Measurements from ENCODE around the gene POLE4. TPM values are rescaled to one million over a fixed set of nuclear protein-coding genes. Genes with fewer than 3 reads are reported as not detected.

The POLE4 gene
- total RNA-seq, 1 experiment from 2014 or later, result 34.6 TPM

DNA sequence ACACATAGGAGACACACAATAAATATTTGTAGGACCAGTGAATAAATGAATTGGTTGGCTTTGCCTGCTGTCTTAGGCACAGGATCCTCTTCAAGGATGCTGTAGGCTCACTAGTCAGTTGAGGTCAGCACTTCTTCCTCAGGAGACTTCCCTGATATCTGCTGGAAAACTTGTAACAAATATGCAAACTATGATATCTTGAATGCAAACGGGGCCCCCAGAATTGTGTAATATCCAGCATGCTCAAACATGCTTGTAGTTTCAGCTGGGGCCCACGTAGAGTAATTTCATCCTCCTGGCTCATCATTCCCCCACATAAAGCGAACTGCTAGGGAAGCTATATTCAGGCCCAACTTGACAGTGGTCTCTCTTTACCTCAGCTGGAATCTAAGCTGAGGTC lies 43.6 kb downstream of the POLE4 start:
- intact Hi-C loops (cut with micrococcal nuclease; ENCODE audit: unreplicated experiment), result no loop called here
- Mint-ChIP-seq H3K4me3 (ENCODE audit: low read depth, unreplicated experiment) (no peak overlapping the region), H3K9me3 (ENCODE audit: low read depth, unreplicated experiment) (no peaks in the 10 kb centered on the region), H3K36me3 (ENCODE audit: insufficient read depth, unreplicated experiment) (no peaks in the 10 kb centered on the region), H3K27ac (ENCODE audit: unreplicated experiment) (no peak overlapping the region), H3K27me3 (ENCODE audit: unreplicated experiment) (no peaks in the 10 kb centered on the region), H3K4me1 (ENCODE audit: low read depth, unreplicated experiment) (no peaks in the 10 kb centered on the region)
- CTCF ChIA-PET, result no interaction called here
- no TSS peak for BruUV-seq (replicated peaks)
- DNase-seq, result no peak
- TF ChIP-seq, protein P1, sequence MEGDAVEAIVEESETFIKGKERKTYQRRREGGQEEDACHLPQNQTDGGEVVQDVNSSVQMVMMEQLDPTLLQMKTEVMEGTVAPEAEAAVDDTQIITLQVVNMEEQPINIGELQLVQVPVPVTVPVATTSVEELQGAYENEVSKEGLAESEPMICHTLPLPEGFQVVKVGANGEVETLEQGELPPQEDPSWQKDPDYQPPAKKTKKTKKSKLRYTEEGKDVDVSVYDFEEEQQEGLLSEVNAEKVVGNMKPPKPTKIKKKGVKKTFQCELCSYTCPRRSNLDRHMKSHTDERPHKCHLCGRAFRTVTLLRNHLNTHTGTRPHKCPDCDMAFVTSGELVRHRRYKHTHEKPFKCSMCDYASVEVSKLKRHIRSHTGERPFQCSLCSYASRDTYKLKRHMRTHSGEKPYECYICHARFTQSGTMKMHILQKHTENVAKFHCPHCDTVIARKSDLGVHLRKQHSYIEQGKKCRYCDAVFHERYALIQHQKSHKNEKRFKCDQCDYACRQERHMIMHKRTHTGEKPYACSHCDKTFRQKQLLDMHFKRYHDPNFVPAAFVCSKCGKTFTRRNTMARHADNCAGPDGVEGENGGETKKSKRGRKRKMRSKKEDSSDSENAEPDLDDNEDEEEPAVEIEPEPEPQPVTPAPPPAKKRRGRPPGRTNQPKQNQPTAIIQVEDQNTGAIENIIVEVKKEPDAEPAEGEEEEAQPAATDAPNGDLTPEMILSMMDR (IDR thresholded peaks at IDR 0.05; ENCODE audit: unreplicated experiment), result no peak

DNA sequence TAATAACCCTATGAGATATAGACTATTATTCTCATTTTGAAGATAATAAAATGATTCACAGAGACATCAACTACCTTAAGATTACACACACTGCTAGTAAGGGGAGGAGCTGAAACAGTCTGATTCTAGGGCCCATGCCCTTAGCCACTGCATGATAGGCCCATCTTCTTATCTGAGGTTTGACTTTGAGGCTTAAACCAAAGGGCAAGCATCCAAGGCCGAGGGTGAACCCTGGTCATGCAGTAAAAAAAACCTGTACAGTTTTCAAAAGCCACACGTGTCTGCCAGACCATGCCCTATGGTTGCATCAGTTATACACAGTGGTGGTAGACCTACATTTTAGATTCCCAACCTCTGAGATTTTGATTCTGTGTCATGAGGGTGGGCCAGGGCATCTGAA lies 44.8 kb downstream of the POLE4 start:
- CTCF ChIA-PET, result no interaction called here

GRCh38 chr2:75003773-75004172 lies 45.3 kb downstream of the POLE4 start:
- no peak overlapping the region for H3K27ac Mint-ChIP-seq (ENCODE audit: unreplicated experiment)
- intact Hi-C loops (cut with micrococcal nuclease; ENCODE audit: unreplicated experiment), result no loop called here

More for the DNA sequence above, 44.8 kb downstream of the POLE4 start:
- Mint-ChIP-seq H3K4me1 (ENCODE audit: low read depth, unreplicated experiment) (no peaks in the 10 kb centered on the region), H3K36me3 (ENCODE audit: insufficient read depth, unreplicated experiment) (no peaks in the 10 kb centered on the region), H3K27me3 (ENCODE audit: unreplicated experiment) (no peaks in the 10 kb centered on the region), H3K9me3 (ENCODE audit: low read depth, unreplicated experiment) (no peaks in the 10 kb centered on the region), H3K27ac (ENCODE audit: unreplicated experiment) (no peak overlapping the region), H3K4me3 (ENCODE audit: low read depth, unreplicated experiment) (no peak overlapping the region)
- TF ChIP-seq, protein P1 (IDR thresholded peaks at IDR 0.05; ENCODE audit: unreplicated experiment), result no peak
- DNase-seq, result no peak
- no TSS peak for BruUV-seq (replicated peaks)
- intact Hi-C loops (cut with micrococcal nuclease; ENCODE audit: unreplicated experiment), result no loop called here

DNA sequence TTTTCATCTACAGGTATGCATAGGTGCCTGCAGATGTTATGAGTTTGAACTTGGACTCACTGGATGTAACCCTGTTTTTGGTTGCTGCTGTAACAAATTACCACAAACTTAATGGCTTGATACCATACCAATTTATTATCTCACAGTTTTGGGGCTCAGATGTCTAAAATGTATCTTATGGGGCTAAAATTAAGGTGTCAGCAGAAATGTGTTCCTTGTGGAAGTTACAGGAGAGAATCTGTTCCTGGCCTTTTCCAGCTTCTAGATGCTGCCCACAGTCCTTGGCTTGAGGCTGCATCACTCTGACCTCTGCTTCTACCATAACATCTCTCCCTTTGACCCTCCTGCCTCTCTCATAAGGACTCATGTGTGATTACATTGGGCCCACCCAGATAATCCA lies 47.6 kb downstream of the POLE4 start:
- Mint-ChIP-seq H3K36me3 (ENCODE audit: insufficient read depth, unreplicated experiment) (no peaks in the 10 kb centered on the region), H3K4me3 (ENCODE audit: low read depth, unreplicated experiment) (no peak overlapping the region), H3K27me3 (ENCODE audit: unreplicated experiment) (no peaks in the 10 kb centered on the region), H3K4me1 (ENCODE audit: low read depth, unreplicated experiment) (no peaks in the 10 kb centered on the region), H3K27ac (ENCODE audit: unreplicated experiment) (no peak overlapping the region), H3K9me3 (ENCODE audit: low read depth, unreplicated experiment) (no peaks in the 10 kb centered on the region)
- CTCF ChIA-PET, result no interaction called here
- no TSS peak for BruUV-seq (replicated peaks)
- DNase-seq, result no peak
- intact Hi-C loops (cut with micrococcal nuclease; ENCODE audit: unreplicated experiment), result no loop called here
- TF ChIP-seq, protein P1 (IDR thresholded peaks at IDR 0.05; ENCODE audit: unreplicated experiment), result no peak

More at GRCh38 chr2:75003773-75004172, 45.3 kb downstream of the POLE4 start:
- CTCF ChIA-PET, result no interaction called here
- H3K36me3 Mint-ChIP-seq (ENCODE audit: insufficient read depth, unreplicated experiment), result no peaks in the 10 kb centered on the region
- TF ChIP-seq, protein P1 (IDR thresholded peaks at IDR 0.05; ENCODE audit: unreplicated experiment), result no peak
- BruUV-seq (replicated peaks), result no TSS peak
- H3K9me3 Mint-ChIP-seq (ENCODE audit: low read depth, unreplicated experiment), result no peaks in the 10 kb centered on the region
- H3K4me3 Mint-ChIP-seq (ENCODE audit: low read depth, unreplicated experiment), result no peak overlapping the region
- DNase-seq, result no peak
- no peaks in the 10 kb centered on the region for H3K27me3 Mint-ChIP-seq (ENCODE audit: unreplicated experiment)
- no peaks in the 10 kb centered on the region for H3K4me1 Mint-ChIP-seq (ENCODE audit: low read depth, unreplicated experiment)

Measured in Calu3 (cell line).